Stimulated activated memory B cell treated with anti-CD40 and anti-IgM and Interleukin-4, amounts not matched to agents 10 μg/mL and 1 μg/mL and 100 μg/mL, for 72 hours (primary cell): ENCODE measurements around the gene BCL10.

ENCODE experiments used
- ATAC-seq: fragments of 150-1000 bp; cut with Tn5 transposase; 2 replicates; pipeline ENCODE4 v1.10.0; 2021
- H3K27ac Mint-ChIP-seq: one replicate; pipeline ENCODE4 v1.8.0; 2022; ENCODE audit warnings: mild to moderate bottlenecking, mixed read lengths
- H3K27me3 Mint-ChIP-seq: one replicate; pipeline ENCODE4 v1.8.0; 2022; ENCODE audit warnings: mixed read lengths
- H3K36me3 Mint-ChIP-seq: one replicate; pipeline ENCODE4 v1.8.0; 2022; ENCODE audit warnings: mixed read lengths
- H3K4me1 Mint-ChIP-seq: one replicate; pipeline ENCODE4 v1.8.0; 2022; ENCODE audit warnings: mixed read lengths
- H3K4me3 Mint-ChIP-seq: one replicate; pipeline ENCODE4 v1.8.0; 2022; ENCODE audit warnings: mild to moderate bottlenecking, moderate library complexity, mixed read lengths
- H3K9me3 Mint-ChIP-seq: one replicate; pipeline ENCODE4 v1.8.0; 2022; ENCODE audit warnings: mixed read lengths

The BCL10 gene

GRCh38 chr1:85308833-85309350 lies 32.5 kb upstream of the BCL10 start:
- Mint-ChIP-seq H3K9me3 (no peaks in the 10 kb centered on the region), H3K4me1 (peaks cover 24% of the 10 kb centered on the region), H3K27me3 (no peaks in the 10 kb centered on the region), H3K4me3 (no peak overlapping the region), H3K27ac (no peak overlapping the region), H3K36me3 (peaks cover 4% of the 10 kb centered on the region)
- ATAC-seq, result no peak

GRCh38 chr1:85307987-85308832 lies 31.8 kb upstream of the BCL10 start:
- Mint-ChIP-seq H3K27me3 (no peaks in the 10 kb centered on the region), H3K27ac (peak overlapping the region; percentile 65), H3K4me3 (peak overlapping the region; percentile 80), H3K9me3 (no peaks in the 10 kb centered on the region), H3K36me3 (peaks cover under 1% of the 10 kb centered on the region), H3K4me1 (peaks cover 24% of the 10 kb centered on the region)
- ATAC-seq, result peak; percentile 92

- no peak overlapping the region for H3K4me3 Mint-ChIP-seq
- peaks cover 5% of the 10 kb centered on the region for H3K36me3 Mint-ChIP-seq
- H3K9me3 Mint-ChIP-seq, result no peaks in the 10 kb centered on the region
- H3K27ac Mint-ChIP-seq, result no peak overlapping the region
- no peak for ATAC-seq
- H3K27me3 Mint-ChIP-seq, result no peaks in the 10 kb centered on the region
- H3K4me1 Mint-ChIP-seq, result peaks cover 15% of the 10 kb centered on the region
These were observed 29.8 kb upstream of the BCL10 start for GRCh38 chr1:85306236-85306635.

GRCh38 chr1:85303440-85304162 lies 27.2 kb upstream of the BCL10 start:
- H3K4me1 Mint-ChIP-seq, result peaks cover 15% of the 10 kb centered on the region

GRCh38 chr1:85300140-85300539 lies 23.7 kb upstream of the BCL10 start:
- Mint-ChIP-seq H3K4me3 (no peak overlapping the region), H3K4me1 (peaks cover 24% of the 10 kb centered on the region), H3K36me3 (peaks cover 5% of the 10 kb centered on the region), H3K9me3 (no peaks in the 10 kb centered on the region), H3K27ac (no peak overlapping the region), H3K27me3 (no peaks in the 10 kb centered on the region)
- no peak for ATAC-seq

More at GRCh38 chr1:85303440-85304162, 27.2 kb upstream of the BCL10 start:
- Mint-ChIP-seq H3K27ac (no peak overlapping the region), H3K4me3 (no peak overlapping the region), H3K27me3 (no peaks in the 10 kb centered on the region), H3K9me3 (no peaks in the 10 kb centered on the region), H3K36me3 (peaks cover 5% of the 10 kb centered on the region)
- no peak for ATAC-seq

GRCh38 chr1:85297855-85298629 lies 21.6 kb upstream of the BCL10 start:
- peak; percentile 99 for ATAC-seq
- Mint-ChIP-seq H3K4me3 (peak overlapping the region; percentile 65), H3K27ac (peak overlapping the region; percentile 68), H3K27me3 (no peaks in the 10 kb centered on the region), H3K9me3 (no peaks in the 10 kb centered on the region), H3K36me3 (peaks cover 5% of the 10 kb centered on the region), H3K4me1 (peaks cover 24% of the 10 kb centered on the region)

GRCh38 chr1:85297538-85297854 lies 21.1 kb upstream of the BCL10 start:
- peak overlapping the region; percentile 68 for H3K27ac Mint-ChIP-seq
- H3K27me3 Mint-ChIP-seq, result no peaks in the 10 kb centered on the region
- ATAC-seq, result no peak
- peaks cover 26% of the 10 kb centered on the region for H3K4me1 Mint-ChIP-seq
- H3K4me3 Mint-ChIP-seq, result peak overlapping the region; percentile 65
- H3K9me3 Mint-ChIP-seq, result no peaks in the 10 kb centered on the region
- peaks cover under 1% of the 10 kb centered on the region for H3K36me3 Mint-ChIP-seq

- Mint-ChIP-seq H3K4me3 (no peak overlapping the region), H3K27ac (peak overlapping the region; percentile 68), H3K9me3 (no peaks in the 10 kb centered on the region), H3K27me3 (no peaks in the 10 kb centered on the region), H3K36me3 (no peaks in the 10 kb centered on the region), H3K4me1 (peaks cover 31% of the 10 kb centered on the region)
- ATAC-seq, result no peak
These were observed 20.5 kb upstream of the BCL10 start for GRCh38 chr1:85296980-85297379.

GRCh38 chr1:85295654-85296053 lies 19.2 kb upstream of the BCL10 start:
- no peak overlapping the region for H3K4me3 Mint-ChIP-seq
- ATAC-seq, result no peak
- no peak overlapping the region for H3K27ac Mint-ChIP-seq
- no peaks in the 10 kb centered on the region for H3K9me3 Mint-ChIP-seq
- H3K4me1 Mint-ChIP-seq, result peaks cover 43% of the 10 kb centered on the region
- no peaks in the 10 kb centered on the region for H3K27me3 Mint-ChIP-seq
- H3K36me3 Mint-ChIP-seq, result no peaks in the 10 kb centered on the region

GRCh38 chr1:85295006-85295431 lies 18.6 kb upstream of the BCL10 start:
- no peak for ATAC-seq
- no peak overlapping the region for H3K27ac Mint-ChIP-seq

GRCh38 chr1:85290826-85291225 lies 14.4 kb upstream of the BCL10 start:
- no peak overlapping the region for H3K4me3 Mint-ChIP-seq
- peak overlapping the region; percentile 79 for H3K27ac Mint-ChIP-seq
- H3K9me3 Mint-ChIP-seq, result no peaks in the 10 kb centered on the region
- H3K36me3 Mint-ChIP-seq, result no peaks in the 10 kb centered on the region
- peaks cover 34% of the 10 kb centered on the region for H3K4me1 Mint-ChIP-seq
- no peak for ATAC-seq
- no peaks in the 10 kb centered on the region for H3K27me3 Mint-ChIP-seq

More at GRCh38 chr1:85295006-85295431, 18.6 kb upstream of the BCL10 start:
- Mint-ChIP-seq H3K9me3 (no peaks in the 10 kb centered on the region), H3K4me1 (peaks cover 49% of the 10 kb centered on the region), H3K4me3 (no peak overlapping the region), H3K27me3 (no peaks in the 10 kb centered on the region), H3K36me3 (no peaks in the 10 kb centered on the region)

GRCh38 chr1:85289848-85290335 lies 13.5 kb upstream of the BCL10 start:
- peaks cover 2% of the 10 kb centered on the region for H3K36me3 Mint-ChIP-seq
- no peaks in the 10 kb centered on the region for H3K27me3 Mint-ChIP-seq
- peak overlapping the region; percentile 79 for H3K27ac Mint-ChIP-seq
- H3K9me3 Mint-ChIP-seq, result no peaks in the 10 kb centered on the region
- peak overlapping the region; percentile 39 for H3K4me3 Mint-ChIP-seq
- H3K4me1 Mint-ChIP-seq, result peaks cover 34% of the 10 kb centered on the region
- peak; percentile 87 for ATAC-seq

- Mint-ChIP-seq H3K36me3 (peaks cover 7% of the 10 kb centered on the region), H3K27ac (peak overlapping the region; percentile 79), H3K27me3 (no peaks in the 10 kb centered on the region), H3K4me1 (peaks cover 34% of the 10 kb centered on the region), H3K9me3 (no peaks in the 10 kb centered on the region), H3K4me3 (peak overlapping the region; percentile 39)
- peak; percentile 37 for ATAC-seq
These were observed 12.9 kb upstream of the BCL10 start for GRCh38 chr1:85289207-85289847.

GRCh38 chr1:85284202-85284601 lies 7.8 kb upstream of the BCL10 start:
- H3K9me3 Mint-ChIP-seq, result no peaks in the 10 kb centered on the region
- no peak for ATAC-seq
- H3K27ac Mint-ChIP-seq, result no peak overlapping the region
- H3K36me3 Mint-ChIP-seq, result peaks cover 7% of the 10 kb centered on the region
- no peak overlapping the region for H3K4me3 Mint-ChIP-seq
- H3K27me3 Mint-ChIP-seq, result no peaks in the 10 kb centered on the region
- H3K4me1 Mint-ChIP-seq, result peaks cover 10% of the 10 kb centered on the region
